ENCODE results near the gene BORCS6. TPM values are rescaled to one million over a fixed set of nuclear protein-coding genes. Genes with fewer than 3 reads are reported as not detected.

Gene BORCS6
- total and polyA plus RNA-seq, 2 of the 13 experiments (the other 11 are each of a cell fraction or from before 2014, with no cell fraction given): 2.0 to 5.1 TPM

DNA sequence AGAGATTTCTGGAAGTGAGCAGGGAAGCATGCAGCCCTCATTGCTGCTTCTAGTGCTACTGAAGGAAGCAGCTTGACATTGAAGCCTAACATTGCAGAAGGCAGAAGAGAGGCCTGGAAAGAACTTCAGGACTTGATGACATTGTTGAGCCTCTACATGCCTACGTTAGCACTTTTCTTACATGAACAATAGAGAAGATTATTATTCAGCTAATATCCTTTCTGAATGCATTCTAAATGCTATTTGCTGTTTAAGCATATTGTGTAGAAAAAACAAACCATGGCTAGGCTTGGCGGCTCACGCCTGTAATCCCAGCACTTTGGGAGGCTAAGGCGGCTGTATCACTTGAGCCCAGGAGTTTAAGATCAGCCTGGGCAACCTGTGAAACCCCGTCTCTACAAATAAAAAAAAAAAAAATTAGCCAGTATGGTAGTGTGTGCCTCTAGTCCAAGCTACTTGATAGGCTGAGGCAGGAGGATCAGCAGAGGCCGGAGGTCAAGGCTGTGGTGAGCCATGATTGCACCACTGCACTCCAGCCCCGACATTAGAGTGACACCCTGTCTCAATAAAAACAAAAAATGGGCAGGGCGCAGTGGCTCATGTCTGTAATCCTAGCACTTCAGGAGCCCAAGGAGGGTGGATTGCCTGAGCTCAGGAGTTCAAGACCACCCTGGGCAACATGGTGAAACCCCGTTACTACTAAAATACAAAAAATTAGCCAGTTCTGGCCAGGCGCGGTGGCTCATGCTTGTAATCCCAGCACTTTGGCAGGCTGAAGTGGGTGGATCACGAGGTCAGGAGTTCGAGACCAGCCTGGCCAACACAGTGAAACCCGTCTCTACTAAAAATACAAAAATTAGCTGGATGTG, 22.6 kb upstream of the BORCS6 start (continued):
- TF ChIP-seq DNMT1 (CRISPR knock-in tag; IDR thresholded peaks at IDR 0.05): no peak
- TF ChIP-seq STAT5B (CRISPR knock-in tag; IDR thresholded peaks at IDR 0.05): no peak
- TF ChIP-seq, protein P1, sequence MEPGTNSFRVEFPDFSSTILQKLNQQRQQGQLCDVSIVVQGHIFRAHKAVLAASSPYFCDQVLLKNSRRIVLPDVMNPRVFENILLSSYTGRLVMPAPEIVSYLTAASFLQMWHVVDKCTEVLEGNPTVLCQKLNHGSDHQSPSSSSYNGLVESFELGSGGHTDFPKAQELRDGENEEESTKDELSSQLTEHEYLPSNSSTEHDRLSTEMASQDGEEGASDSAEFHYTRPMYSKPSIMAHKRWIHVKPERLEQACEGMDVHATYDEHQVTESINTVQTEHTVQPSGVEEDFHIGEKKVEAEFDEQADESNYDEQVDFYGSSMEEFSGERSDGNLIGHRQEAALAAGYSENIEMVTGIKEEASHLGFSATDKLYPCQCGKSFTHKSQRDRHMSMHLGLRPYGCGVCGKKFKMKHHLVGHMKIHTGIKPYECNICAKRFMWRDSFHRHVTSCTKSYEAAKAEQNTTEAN (CRISPR knock-in tag; conservative IDR thresholded peaks at IDR 0.05): no peak
- no peak for TF ChIP-seq MIER2 (CRISPR knock-in tag; IDR thresholded peaks at IDR 0.05)
- TF ChIP-seq, protein P2, sequence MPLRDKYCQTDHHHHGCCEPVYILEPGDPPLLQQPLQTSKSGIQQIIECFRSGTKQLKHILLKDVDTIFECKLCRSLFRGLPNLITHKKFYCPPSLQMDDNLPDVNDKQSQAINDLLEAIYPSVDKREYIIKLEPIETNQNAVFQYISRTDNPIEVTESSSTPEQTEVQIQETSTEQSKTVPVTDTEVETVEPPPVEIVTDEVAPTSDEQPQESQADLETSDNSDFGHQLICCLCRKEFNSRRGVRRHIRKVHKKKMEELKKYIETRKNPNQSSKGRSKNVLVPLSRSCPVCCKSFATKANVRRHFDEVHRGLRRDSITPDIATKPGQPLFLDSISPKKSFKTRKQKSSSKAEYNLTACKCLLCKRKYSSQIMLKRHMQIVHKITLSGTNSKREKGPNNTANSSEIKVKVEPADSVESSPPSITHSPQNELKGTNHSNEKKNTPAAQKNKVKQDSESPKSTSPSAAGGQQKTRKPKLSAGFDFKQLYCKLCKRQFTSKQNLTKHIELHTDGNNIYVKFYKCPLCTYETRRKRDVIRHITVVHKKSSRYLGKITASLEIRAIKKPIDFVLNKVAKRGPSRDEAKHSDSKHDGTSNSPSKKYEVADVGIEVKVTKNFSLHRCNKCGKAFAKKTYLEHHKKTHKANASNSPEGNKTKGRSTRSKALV (CRISPR knock-in tag; IDR thresholded peaks at IDR 0.05): no peak
- TF ChIP-seq, protein P3, sequence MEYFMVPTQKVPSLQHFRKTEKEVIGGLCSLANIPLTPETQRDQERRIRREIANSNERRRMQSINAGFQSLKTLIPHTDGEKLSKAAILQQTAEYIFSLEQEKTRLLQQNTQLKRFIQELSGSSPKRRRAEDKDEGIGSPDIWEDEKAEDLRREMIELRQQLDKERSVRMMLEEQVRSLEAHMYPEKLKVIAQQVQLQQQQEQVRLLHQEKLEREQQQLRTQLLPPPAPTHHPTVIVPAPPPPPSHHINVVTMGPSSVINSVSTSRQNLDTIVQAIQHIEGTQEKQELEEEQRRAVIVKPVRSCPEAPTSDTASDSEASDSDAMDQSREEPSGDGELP (IDR thresholded peaks at IDR 0.05; ENCODE audit: borderline replicate concordance, low read depth): peak; percentile 23; the same call in 1 of the 2 replicates
- no peak for TF ChIP-seq HOXA7 (CRISPR knock-in tag; IDR thresholded peaks at IDR 0.05)
- TF ChIP-seq ZNF773 (CRISPR knock-in tag; IDR thresholded peaks at IDR 0.05; ENCODE audit: borderline replicate concordance): no peak
- TF ChIP-seq, protein P4, sequence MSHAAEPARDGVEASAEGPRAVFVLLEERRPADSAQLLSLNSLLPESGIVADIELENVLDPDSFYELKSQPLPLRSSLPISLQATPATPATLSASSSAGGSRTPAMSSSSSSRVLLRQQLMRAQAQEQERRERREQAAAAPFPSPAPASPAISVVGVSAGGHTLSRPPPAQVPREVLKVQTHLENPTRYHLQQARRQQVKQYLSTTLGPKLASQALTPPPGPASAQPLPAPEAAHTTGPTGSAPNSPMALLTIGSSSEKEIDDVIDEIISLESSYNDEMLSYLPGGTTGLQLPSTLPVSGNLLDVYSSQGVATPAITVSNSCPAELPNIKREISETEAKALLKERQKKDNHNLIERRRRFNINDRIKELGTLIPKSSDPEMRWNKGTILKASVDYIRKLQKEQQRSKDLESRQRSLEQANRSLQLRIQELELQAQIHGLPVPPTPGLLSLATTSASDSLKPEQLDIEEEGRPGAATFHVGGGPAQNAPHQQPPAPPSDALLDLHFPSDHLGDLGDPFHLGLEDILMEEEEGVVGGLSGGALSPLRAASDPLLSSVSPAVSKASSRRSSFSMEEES (CRISPR knock-in tag; IDR thresholded peaks at IDR 0.05): peak; percentile 40; the same call in 1 of the 2 replicates
- TF ChIP-seq, protein P5, sequence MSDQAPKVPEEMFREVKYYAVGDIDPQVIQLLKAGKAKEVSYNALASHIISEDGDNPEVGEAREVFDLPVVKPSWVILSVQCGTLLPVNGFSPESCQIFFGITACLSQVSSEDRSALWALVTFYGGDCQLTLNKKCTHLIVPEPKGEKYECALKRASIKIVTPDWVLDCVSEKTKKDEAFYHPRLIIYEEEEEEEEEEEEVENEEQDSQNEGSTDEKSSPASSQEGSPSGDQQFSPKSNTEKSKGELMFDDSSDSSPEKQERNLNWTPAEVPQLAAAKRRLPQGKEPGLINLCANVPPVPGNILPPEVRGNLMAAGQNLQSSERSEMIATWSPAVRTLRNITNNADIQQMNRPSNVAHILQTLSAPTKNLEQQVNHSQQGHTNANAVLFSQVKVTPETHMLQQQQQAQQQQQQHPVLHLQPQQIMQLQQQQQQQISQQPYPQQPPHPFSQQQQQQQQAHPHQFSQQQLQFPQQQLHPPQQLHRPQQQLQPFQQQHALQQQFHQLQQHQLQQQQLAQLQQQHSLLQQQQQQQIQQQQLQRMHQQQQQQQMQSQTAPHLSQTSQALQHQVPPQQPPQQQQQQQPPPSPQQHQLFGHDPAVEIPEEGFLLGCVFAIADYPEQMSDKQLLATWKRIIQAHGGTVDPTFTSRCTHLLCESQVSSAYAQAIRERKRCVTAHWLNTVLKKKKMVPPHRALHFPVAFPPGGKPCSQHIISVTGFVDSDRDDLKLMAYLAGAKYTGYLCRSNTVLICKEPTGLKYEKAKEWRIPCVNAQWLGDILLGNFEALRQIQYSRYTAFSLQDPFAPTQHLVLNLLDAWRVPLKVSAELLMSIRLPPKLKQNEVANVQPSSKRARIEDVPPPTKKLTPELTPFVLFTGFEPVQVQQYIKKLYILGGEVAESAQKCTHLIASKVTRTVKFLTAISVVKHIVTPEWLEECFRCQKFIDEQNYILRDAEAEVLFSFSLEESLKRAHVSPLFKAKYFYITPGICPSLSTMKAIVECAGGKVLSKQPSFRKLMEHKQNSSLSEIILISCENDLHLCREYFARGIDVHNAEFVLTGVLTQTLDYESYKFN (CRISPR knock-in tag; conservative IDR thresholded peaks at IDR 0.05): peak; percentile 73
- no peak for TF ChIP-seq RFX1 (IDR thresholded peaks at IDR 0.05)
- TF ChIP-seq ZNF124 (CRISPR knock-in tag; IDR thresholded peaks at IDR 0.05): no peak
- TF ChIP-seq, protein P6, sequence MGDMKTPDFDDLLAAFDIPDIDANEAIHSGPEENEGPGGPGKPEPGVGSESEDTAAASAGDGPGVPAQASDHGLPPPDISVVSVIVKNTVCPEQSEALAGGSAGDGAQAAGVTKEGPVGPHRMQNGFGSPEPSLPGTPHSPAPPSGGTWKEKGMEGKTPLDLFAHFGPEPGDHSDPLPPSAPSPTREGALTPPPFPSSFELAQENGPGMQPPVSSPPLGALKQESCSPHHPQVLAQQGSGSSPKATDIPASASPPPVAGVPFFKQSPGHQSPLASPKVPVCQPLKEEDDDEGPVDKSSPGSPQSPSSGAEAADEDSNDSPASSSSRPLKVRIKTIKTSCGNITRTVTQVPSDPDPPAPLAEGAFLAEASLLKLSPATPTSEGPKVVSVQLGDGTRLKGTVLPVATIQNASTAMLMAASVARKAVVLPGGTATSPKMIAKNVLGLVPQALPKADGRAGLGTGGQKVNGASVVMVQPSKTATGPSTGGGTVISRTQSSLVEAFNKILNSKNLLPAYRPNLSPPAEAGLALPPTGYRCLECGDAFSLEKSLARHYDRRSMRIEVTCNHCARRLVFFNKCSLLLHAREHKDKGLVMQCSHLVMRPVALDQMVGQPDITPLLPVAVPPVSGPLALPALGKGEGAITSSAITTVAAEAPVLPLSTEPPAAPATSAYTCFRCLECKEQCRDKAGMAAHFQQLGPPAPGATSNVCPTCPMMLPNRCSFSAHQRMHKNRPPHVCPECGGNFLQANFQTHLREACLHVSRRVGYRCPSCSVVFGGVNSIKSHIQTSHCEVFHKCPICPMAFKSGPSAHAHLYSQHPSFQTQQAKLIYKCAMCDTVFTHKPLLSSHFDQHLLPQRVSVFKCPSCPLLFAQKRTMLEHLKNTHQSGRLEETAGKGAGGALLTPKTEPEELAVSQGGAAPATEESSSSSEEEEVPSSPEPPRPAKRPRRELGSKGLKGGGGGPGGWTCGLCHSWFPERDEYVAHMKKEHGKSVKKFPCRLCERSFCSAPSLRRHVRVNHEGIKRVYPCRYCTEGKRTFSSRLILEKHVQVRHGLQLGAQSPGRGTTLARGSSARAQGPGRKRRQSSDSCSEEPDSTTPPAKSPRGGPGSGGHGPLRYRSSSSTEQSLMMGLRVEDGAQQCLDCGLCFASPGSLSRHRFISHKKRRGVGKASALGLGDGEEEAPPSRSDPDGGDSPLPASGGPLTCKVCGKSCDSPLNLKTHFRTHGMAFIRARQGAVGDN (CRISPR knock-in tag; IDR thresholded peaks at IDR 0.05): peak; percentile 42
- TF ChIP-seq NKX3-1 (CRISPR knock-in tag; IDR thresholded peaks at IDR 0.05): no peak
- TF ChIP-seq RBM39 (IDR thresholded peaks at IDR 0.05; ENCODE audit: low read depth, low read length, poor library complexity, severe bottlenecking): no peak

Data from HepG2 (cell line).